COLO829 (cell line): ENCODE results near the gene LEKR1.

Experiments
- DNase-seq: peaks from one replicate; pipeline ENCODE4 v3.0.0; 2012; ENCODE audit warnings: low spot score

The LEKR1 gene

DNA sequence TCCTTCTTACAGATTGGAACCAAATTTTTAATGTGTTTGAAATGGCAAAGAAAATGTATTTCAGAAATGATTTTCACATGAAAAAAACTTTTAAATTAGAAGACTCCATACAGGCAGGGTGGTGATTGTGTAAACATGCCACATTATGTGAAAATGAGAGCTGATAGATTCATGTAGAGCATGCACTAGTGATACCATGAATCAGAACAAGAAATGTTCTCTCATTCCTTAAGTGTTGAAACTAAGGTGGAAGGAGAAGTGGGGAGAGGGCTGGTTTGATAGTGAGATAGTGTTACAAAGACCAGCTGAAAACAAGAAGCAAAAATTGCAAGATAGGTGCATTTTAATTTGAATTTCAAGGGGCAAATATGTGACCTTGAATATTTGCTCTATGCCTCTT lies 233.5 kb downstream of the LEKR1 start:
- DNase-seq: no peak

- DNase-seq: no peak
These were observed 235.1 kb downstream of the LEKR1 start for GRCh38 chr3:157061265-157061664.

- no peak for DNase-seq
These were observed 237.3 kb downstream of the LEKR1 start for GRCh38 chr3:157063469-157063868.

DNA sequence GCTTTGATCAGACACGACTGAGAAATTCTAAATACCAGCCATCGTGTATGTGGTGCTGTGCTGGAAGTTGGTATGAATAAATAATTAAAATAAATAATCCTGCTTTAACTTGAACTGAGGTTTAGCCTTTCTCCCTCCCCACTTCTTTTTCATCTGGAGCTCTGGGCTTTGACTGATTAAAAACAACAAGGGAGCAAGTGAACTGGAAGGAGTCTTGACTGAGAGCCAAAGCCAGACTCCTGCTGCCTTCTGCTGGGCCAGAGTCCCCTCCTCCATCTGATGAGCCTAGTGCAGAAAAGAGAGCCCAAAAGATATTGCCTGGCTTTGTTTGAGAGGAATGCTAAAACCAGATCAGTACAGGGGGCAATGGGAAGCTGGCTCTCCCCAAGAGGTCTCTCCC lies 237.8 kb downstream of the LEKR1 start:
- DNase-seq: no peak

- DNase-seq: no peak
These were observed 238.2 kb downstream of the LEKR1 start for GRCh38 chr3:157064402-157064801.

DNA sequence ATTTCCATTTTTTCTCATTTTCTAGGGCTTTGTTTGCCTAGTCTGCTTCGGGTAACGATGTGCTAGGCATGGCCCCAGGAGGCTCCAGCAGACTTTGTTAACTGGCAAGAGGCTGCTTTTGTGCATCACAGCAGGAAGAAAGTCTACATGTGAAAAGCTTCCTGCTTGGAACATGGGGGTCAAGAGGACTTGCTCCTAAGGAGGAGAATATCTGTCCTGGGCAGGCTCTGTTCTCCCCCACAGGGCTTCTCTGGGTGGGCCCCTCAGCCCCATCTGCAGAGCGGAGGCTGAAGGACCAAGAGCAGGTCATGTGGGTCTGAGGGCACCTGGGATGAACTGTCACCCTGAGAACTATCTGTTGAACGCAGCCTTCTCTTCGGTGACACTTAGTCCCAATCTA lies 239.0 kb downstream of the LEKR1 start:
- DNase-seq: no peak

DNA sequence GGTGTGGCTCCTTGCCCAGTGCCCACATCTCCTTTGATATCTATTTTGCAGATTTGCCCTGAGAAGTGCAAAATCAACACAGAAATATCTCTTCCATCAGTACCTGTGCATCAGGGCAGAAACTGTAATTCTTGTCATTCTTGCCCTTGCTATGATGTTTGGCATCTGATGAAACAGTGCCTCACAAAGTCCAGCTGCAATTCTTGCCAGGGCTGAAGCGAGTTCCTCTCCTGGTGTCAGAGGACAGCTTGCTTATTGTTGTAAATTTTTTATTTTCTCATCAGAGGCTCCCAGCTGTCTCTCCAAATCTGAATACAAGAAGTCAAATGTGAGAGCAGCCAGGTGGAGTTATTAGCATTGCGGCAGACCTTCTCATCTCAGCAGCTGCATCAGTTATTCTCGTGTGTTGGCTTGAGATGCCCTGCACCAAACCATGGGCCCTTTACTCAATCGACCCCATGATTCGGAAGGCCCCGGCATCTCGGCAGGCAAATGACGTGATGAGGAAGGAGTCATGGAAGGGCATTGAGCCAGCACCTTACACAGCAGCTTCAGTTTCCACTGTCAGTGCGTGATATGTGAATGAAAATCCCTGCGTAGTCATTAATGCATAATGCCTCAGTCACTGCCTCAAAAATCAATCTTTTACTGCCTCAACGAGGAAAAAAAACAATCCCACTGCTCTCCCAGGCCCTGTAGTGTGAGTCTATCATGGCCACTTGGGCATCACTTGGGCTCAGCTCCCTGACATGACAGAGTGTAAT lies 240.4 kb downstream of the LEKR1 start:
- DNase-seq: no peak

- no peak for DNase-seq
These were observed 241.0 kb downstream of the LEKR1 start for GRCh38 chr3:157067114-157067513.

GRCh38 chr3:157069406-157069805 lies 243.3 kb downstream of the LEKR1 start:
- no peak for DNase-seq

DNA sequence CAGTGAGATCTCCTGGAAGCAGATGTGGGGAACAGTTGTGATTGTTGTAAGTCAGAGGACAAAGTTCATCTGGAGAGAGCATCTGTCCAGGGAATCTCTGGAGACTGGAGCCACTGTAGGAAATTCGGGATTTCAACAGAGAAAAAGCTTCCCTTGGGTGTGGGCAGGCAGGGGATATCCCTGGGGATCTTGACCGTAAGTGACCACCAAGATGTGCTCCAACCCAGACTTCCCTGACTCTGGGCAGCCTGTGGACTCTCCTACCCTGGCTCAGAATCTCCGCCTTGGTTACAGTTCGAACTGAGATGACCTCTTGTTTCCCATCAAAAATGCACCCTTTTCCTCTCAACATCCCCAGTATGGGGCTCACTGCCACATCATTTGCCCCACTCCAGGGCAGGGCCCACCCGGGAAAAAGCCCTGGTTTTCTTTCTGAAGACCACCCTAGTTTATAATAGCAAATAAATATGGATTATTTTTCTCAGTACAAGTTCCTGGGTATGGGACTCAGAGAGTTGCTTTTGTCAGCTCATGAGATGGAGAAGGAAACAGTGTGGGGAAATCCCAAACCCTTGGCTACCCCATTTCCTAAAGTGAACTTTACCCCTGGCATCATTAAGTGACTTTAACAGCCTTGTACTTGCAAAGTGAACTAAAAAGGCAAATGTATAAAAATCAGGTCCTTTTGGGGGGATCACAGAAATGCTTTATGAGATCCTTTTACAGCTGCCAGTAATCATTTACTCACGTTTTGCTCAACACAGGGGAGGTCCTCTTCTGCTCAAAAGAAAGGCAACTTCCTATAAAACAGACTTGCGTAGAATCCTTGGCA lies 243.9 kb downstream of the LEKR1 start:
- DNase-seq: no peak

DNA sequence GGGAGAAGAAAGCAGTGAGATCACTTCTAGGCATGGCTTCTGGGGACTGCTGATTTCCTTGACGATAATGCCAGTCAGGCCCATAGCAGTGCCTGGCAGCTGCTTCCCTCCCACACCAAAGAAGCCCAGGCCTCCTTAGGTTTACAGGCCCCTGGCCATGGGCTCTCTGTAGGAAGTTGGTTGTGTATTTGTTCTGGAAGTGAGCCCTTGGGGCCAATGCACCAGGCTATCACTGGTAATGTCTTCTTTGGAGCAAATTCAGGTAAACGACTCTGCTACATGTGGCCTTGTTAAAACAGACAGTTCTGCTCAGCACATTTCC lies 244.5 kb downstream of the LEKR1 start:
- DNase-seq: no peak

- DNase-seq: no peak
These were observed 245.8 kb downstream of the LEKR1 start for GRCh38 chr3:157071744-157072525.

DNA sequence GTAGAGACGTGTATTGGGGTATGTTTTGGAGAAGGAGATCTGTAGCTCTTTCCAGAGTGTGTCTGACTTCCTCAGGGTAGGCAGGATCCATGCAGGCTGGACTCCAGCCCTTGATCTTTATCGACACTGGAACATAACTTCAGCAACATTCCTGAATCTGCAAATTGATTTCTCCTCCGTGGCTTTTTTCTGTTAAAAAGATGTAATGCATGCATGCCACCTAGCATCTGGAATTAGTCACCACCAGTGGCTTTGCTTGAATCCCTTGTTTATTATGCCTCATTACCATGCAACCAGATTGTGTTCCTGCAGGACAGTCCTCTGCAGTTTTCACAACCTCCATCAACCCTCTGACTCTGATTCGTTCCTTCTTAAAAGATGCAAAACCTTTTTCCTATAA lies 247.7 kb downstream of the LEKR1 start:
- peak; percentile 69 for DNase-seq

- no peak for DNase-seq
These were observed 248.3 kb downstream of the LEKR1 start for GRCh38 chr3:157074490-157074889.

GRCh38 chr3:157074981-157075380 lies 248.8 kb downstream of the LEKR1 start:
- DNase-seq: no peak

GRCh38 chr3:157075693-157076420 lies 249.7 kb downstream of the LEKR1 start:
- no peak for DNase-seq

GRCh38 chr3:157077565-157077991 lies 251.4 kb downstream of the LEKR1 start:
- DNase-seq: no peak

- DNase-seq: no peak
These were observed 252.1 kb downstream of the LEKR1 start for GRCh38 chr3:157078131-157078810.

GRCh38 chr3:157078811-157079185 lies 252.6 kb downstream of the LEKR1 start:
- DNase-seq: no peak

DNA sequence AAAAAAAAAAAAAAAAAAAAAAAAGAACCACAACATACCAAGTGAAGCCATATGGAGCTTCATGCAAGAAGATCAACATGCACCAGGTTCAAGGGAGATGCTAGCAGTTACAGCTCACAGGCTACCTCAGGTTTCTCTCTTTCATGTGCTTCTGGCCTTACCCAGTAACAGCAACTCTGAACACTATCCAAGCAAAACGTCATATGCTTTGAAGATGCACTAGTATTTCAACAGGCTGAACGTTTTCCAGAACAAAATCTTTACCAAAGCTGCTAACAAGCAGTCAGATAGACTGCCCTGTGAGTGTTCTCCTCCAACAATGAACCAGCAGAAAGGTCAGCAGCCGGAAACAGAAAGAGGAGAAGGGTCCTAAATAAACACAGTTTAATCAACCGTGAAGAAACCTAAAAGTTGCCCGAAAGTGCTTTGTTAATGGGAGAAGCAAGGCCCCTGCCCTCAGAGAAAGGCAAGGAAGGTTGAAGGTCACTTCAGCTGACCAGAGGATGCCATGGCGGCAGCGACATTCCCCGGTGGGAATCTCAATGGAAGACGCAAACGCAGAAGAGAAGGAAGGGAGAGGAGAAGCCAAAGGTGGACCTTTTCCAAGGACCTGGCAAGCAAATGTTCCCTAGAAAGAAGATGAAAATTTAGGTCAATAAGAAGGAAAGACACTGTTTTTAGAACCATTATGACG lies 253.7 kb downstream of the LEKR1 start:
- no peak for DNase-seq

- peak; percentile 87 for DNase-seq
These were observed 255.6 kb downstream of the LEKR1 start for GRCh38 chr3:157081626-157082210.
